Endothelial cell of umbilical vein (primary cell): ENCODE data around the gene C6orf136. TPM values are rescaled to one million over a fixed set of nuclear protein-coding genes. Genes with fewer than 3 reads are reported as not detected.

Experiments
- BruUV-seq: library from RNA; stranded (reverse); fragments of 400-500 nt; replicated peaks from 2 replicates; lab custom pipeline; 2021; lab: Mats Ljungman, UMichigan
- CTCF ChIA-PET: fragments of 300-600, 350-600 bp; sonication (Branson Sonifier 250); formaldehyde crosslinking; loops from one replicate; lab custom pipeline; 2021; ENCODE audit warnings: antibody characterized with exemption, inconsistent platforms; lab: Charles Lee
- POLR2A ChIA-PET: fragments of 300-600, 350-600 bp; sonication (Branson Sonifier 250); formaldehyde crosslinking; loops from one replicate; lab custom pipeline; 2021; ENCODE audit warnings: antibody characterized with exemption, inconsistent platforms; lab: Charles Lee
- DNase-seq: peaks from one replicate; pipeline ENCODE4 v3.0.0-alpha.2; 2011; ENCODE audit warnings: low read depth, low spot score
- FAIRE-seq: peaks from 2 replicates; lab custom pipeline; 2011; peaks lifted over from hg19 to GRCh38; lab: Jason Lieb, UNC
- H2AFZ ChIP-seq: 2 replicates; pipeline ENCODE4 v1.6.0; 2012; ENCODE audit warnings: low read depth, low read length, control low read depth, inconsistent platforms
- H3K27ac ChIP-seq: 2 replicates; pipeline ENCODE4 v1.5.1; 2011; ENCODE audit warnings: low read depth, mild to moderate bottlenecking, control low read depth, low read length, moderate library complexity; ENCODE audit not compliant: insufficient read depth
- H3K27me3 ChIP-seq, 2 experiments: 2 replicates each; pipeline versions ENCODE4 v1.6.0 to v1.6.1; 2011; ENCODE audit warnings: low read length in 2 of 2, mixed read lengths in 1 of 2; ENCODE audit not compliant: control insufficient read depth in 2 of 2, insufficient read depth in 2 of 2
- H3K36me3 ChIP-seq, 2 experiments: 2 replicates in 1 of 2; 3 replicates in 1 of 2; pipeline ENCODE4 v1.5.1; 2011; ENCODE audit warnings: low read length in 2 of 2, mild to moderate bottlenecking in 1 of 2, moderate library complexity in 1 of 2; ENCODE audit not compliant: control insufficient read depth in 2 of 2, insufficient read depth in 2 of 2; ENCODE audit errors: extremely low read depth in 1 of 2
- H3K4me1 ChIP-seq: 3 replicates; pipeline ENCODE4 v1.5.1; 2011; ENCODE audit warnings: mild to moderate bottlenecking, low read length; ENCODE audit not compliant: control insufficient read depth, insufficient read depth; ENCODE audit errors: extremely low read depth
- H3K4me2 ChIP-seq: 2 replicates; pipeline ENCODE4 v1.6.1; 2011; ENCODE audit warnings: low read length, control low read depth, mixed read lengths; ENCODE audit not compliant: insufficient read depth
- H3K4me3 ChIP-seq, 3 experiments: fragments of 200-600 bp in 1 of 3; sonication (generic), shearing (Covaris generic) in 1 of 3; replicated peaks in 1 of 3; 2 replicates each; pipeline ENCODE4 v1.5.1; 2011 to 2016; ENCODE audit warnings: control low read depth in 3 of 3, low read length in 3 of 3, mild to moderate bottlenecking in 2 of 3, inconsistent platforms in 1 of 3, low read depth in 1 of 3, moderate library complexity in 1 of 3; ENCODE audit not compliant: insufficient read depth in 1 of 3
- H3K79me2 ChIP-seq: 2 replicates; pipeline ENCODE4 v1.6.0; 2012; ENCODE audit warnings: low read length, inconsistent platforms; ENCODE audit not compliant: control insufficient read depth, insufficient read depth
- H3K9ac ChIP-seq: replicated peaks from 2 replicates; pipeline ENCODE3; 2011; ENCODE audit warnings: low read length, control low read depth; ENCODE audit not compliant: insufficient read depth; ENCODE audit errors: extremely low read depth
- H3K9me1 ChIP-seq: replicated peaks from 3 replicates; pipeline ENCODE4 v1.6.0; 2011; ENCODE audit warnings: mild to moderate bottlenecking, low read length; ENCODE audit not compliant: control insufficient read depth, insufficient read depth; ENCODE audit errors: extremely low read depth
- H3K9me3 ChIP-seq: replicated peaks from 2 replicates; pipeline ENCODE4 v1.5.1; 2012; ENCODE audit warnings: low read length, inconsistent platforms; ENCODE audit not compliant: control insufficient read depth, insufficient read depth
- H4K20me1 ChIP-seq: replicated peaks from 2 replicates; pipeline ENCODE3; 2011; ENCODE audit warnings: mild to moderate bottlenecking, low read length; ENCODE audit not compliant: control insufficient read depth, insufficient read depth; ENCODE audit errors: extremely low read depth
- CTCF ChIP-seq, 2 donors: IDR thresholded peaks; 1 replicate in 1 of 2; 2 replicates in 1 of 2; pipeline ENCODE4 v1.5.1; 2011; ENCODE audit warnings: low read length in 2 of 2, mild to moderate bottlenecking in 2 of 2, moderate library complexity in 2 of 2, control low read depth in 1 of 2, inconsistent platforms in 1 of 2, low read depth in 1 of 2; ENCODE audit not compliant: insufficient read depth in 1 of 2; ENCODE audit errors: extremely low read depth in 1 of 2
- EZH2 ChIP-seq: IDR thresholded peaks from 2 replicates; pipeline ENCODE4 v1.6.1; 2012; ENCODE audit warnings: borderline replicate concordance, low read depth, mild to moderate bottlenecking, moderate library complexity, low read length, inconsistent platforms; ENCODE audit not compliant: severe bottlenecking
- FOS ChIP-seq: IDR thresholded peaks from 2 replicates; pipeline ENCODE4 v1.6.1; 2011; ENCODE audit warnings: mild to moderate bottlenecking, low read length, moderate library complexity, borderline replicate concordance; ENCODE audit not compliant: insufficient read depth
- GATA2 ChIP-seq: IDR thresholded peaks from 2 replicates; pipeline ENCODE4 v1.7.0; 2011; ENCODE audit warnings: low read depth, mild to moderate bottlenecking, moderate library complexity, mixed read lengths, low read length; ENCODE audit not compliant: insufficient read length, insufficient read depth
- JUN ChIP-seq: IDR thresholded peaks from 2 replicates; pipeline ENCODE4 v1.6.1; 2011; ENCODE audit warnings: borderline replicate concordance, low read depth; ENCODE audit not compliant: insufficient read length, insufficient read depth
- MAX ChIP-seq: IDR thresholded peaks from 2 replicates; pipeline ENCODE4 v1.6.1; 2011; ENCODE audit not compliant: insufficient read depth, insufficient read length
- MYC ChIP-seq: IDR thresholded peaks from one replicate; pipeline ENCODE4 v1.6.1; 2011; ENCODE audit warnings: mild to moderate bottlenecking, low read depth, low read length
- POLR2A ChIP-seq: IDR thresholded peaks from 2 replicates; pipeline ENCODE4 v1.6.1; 2012; ENCODE audit warnings: low read depth, mild to moderate bottlenecking, control low read depth, low read length
- POLR2AphosphoS5 ChIP-seq: IDR thresholded peaks from 2 replicates; pipeline ENCODE4 v1.6.1; 2012; ENCODE audit warnings: low read depth, mild to moderate bottlenecking, control low read depth, low read length, moderate library complexity; ENCODE audit not compliant: insufficient read depth
- dilution Hi-C: fragments of 300-500 bp; cut with MboI; formaldehyde crosslinking; loops from one replicate; pipeline ENCODE4 v1.15.0; 2019; ENCODE audit warnings: low sequenced_read_pairs; ENCODE audit not compliant: extremely low pct_ligation_motif_present
- intact Hi-C: fragments of 100-400 bp; cut with micrococcal nuclease; formaldehyde crosslinking; loops from one replicate; pipeline ENCODE4 v1.10.0; 2022
- polyA plus RNA-seq, 4 experiments: library from polyadenylated mRNA; depleted of rRNA in 3 of 4; stranded (reverse) in 3 of 4; unstranded in 1 of 4; fragments of >200 nt; gene quantifications; 2 replicates each; pipeline versions ENCODE4 v1.2.1 to v1.2.3, GENCODE V29; 2011 to 2012; ENCODE audit warnings: missing spikeins in 1 of 4
- total RNA-seq: library from RNA; stranded (reverse); gene quantifications from 2 replicates; pipeline ENCODE4 v1.2.3, GENCODE V29; 2021

The C6orf136 gene
- total and polyA plus RNA-seq, 2 donors (not counting 3 experiments of a cell fraction or from before 2014, with no cell fraction given), result 19.1 to 21.0 TPM

- H3K36me3 ChIP-seq, result no peaks in the 10 kb centered on the region
- no peaks in the 10 kb centered on the region for H3K27me3 ChIP-seq
- peak within 1 kb of the TSS; percentile 61 for H3K9ac ChIP-seq
- FAIRE-seq, result peak; percentile 78
- no TSS peak for BruUV-seq
- no peaks in the 10 kb centered on the region for H3K9me1 ChIP-seq
- ChIA-PET CTCF (interaction anchor here (1.4 to 2.5 kb wide), 5 partner anchors 12 to 40 kb away, joined by 3 to 19 read pairs (median 9); partner anchors contain the start of genes DHX16 and MDC1), POLR2A (interaction anchor here (1.1 to 1.8 kb wide), 3 partner anchors 27 to 31 kb away, joined by 3 to 4 read pairs (median 4); partner anchors contain the start of gene MDC1)
- peak within 1 kb of the TSS; percentile 54 for H3K27ac ChIP-seq
- H3K9me3 ChIP-seq, result no peaks in the 10 kb centered on the region
- H3K4me1 ChIP-seq, result peaks cover 28% of the 10 kb centered on the region
- peak; percentile 87 for DNase-seq
- peak within 1 kb of the TSS; percentile 91 for H3K4me2 ChIP-seq
- peak; percentile 78 for TF ChIP-seq POLR2AphosphoS5
- TF ChIP-seq POLR2A, result peak; percentile 64
- TF ChIP-seq JUN, result no peak
- intact Hi-C loops (no loop called here), dilution Hi-C loops (no loop called here)
- peak within 1 kb of the TSS; percentile 72 to 84 (median 78) for H3K4me3 ChIP-seq
- peaks cover 32% of the 10 kb centered on the region for H3K79me2 ChIP-seq
- H2AFZ ChIP-seq, result peak within 1 kb of the TSS; percentile 98
- no peaks in the 10 kb centered on the region for H4K20me1 ChIP-seq
These were observed 43.7 kb downstream of the C6orf136 start, which contains the start of gene NRM for GRCh38 chr6:30690403-30691207. Gene NRM (minus strand): TSS chr6:30690984. CDS start chr6:30690974, 10 bp downstream.

GRCh38 chr6:30691208-30691847, 44.4 kb downstream of the C6orf136 start:
- BruUV-seq, result no TSS peak
- dilution Hi-C loops, result no loop called here
- ChIA-PET CTCF (interaction anchor here (1.4 to 2.5 kb wide), 5 partner anchors 12 to 39 kb away, joined by 3 to 19 read pairs (median 9); partner anchors contain the start of genes DHX16 and MDC1), POLR2A (interaction anchor here (1.1 to 1.8 kb wide), 2 partner anchors 26 to 30 kb away, joined by 3 to 4 read pairs; partner anchors contain the start of gene MDC1)
- FAIRE-seq, result no peak
- Histone ChIP-seq H3K27me3 (no peaks in the 10 kb centered on the region), H3K79me2 (peaks cover 24% of the 10 kb centered on the region), H3K36me3 (no peaks in the 10 kb centered on the region), H3K4me1 (peaks cover 28% of the 10 kb centered on the region), H2AFZ (peak overlapping the region; percentile 78), H3K4me2 (peak overlapping the region; percentile 91), H3K9me1 (no peaks in the 10 kb centered on the region), H3K9ac (peak overlapping the region; percentile 56), H3K4me3 (peak overlapping the region; percentile 55 to 84 (median 72)), H4K20me1 (no peaks in the 10 kb centered on the region), H3K27ac (peak overlapping the region; percentile 54), H3K9me3 (no peaks in the 10 kb centered on the region)
- no peak for DNase-seq
- TF ChIP-seq POLR2AphosphoS5 (no peak), JUN (no peak), EZH2 (no peak), MYC (no peak), POLR2A (no peak), CTCF (IDR thresholded peaks at IDR 0.05; ENCODE audit: extremely low read depth in 1 of 2, insufficient read depth in 1 of 2, low read depth in 1 of 2, low read length in 2 of 2) (no peak), FOS (no peak), MAX (no peak), GATA2 (no peak)
- intact Hi-C loops, result no loop called here
